Fibroblast of the aortic adventitia (primary cell): ENCODE measurements around the gene KCNJ14. TPM values are rescaled to one million over a fixed set of nuclear protein-coding genes. Genes with fewer than 3 reads are reported as not detected.

Experiments
- DNase-seq: peaks from one replicate; pipeline ENCODE4 v3.0.0-alpha.2; 2010; ENCODE audit warnings: low read depth
- H3K4me3 ChIP-seq: 2 replicates; pipeline ENCODE4 v1.5.1; 2011; ENCODE audit warnings: low read depth, mild to moderate bottlenecking, control low read depth, low read length, moderate library complexity
- total RNA-seq: library from RNA; depleted of rRNA; stranded (reverse); fragments of >200 nt; gene quantifications from 2 replicates; pipeline ENCODE4 v1.2.3, GENCODE V29; 2012; ENCODE audit warnings: low replicate concordance
- TF ChIP-seq, protein P1 (sequence below): IDR thresholded peaks from 2 replicates; pipeline ENCODE4 v1.5.1; 2011; ENCODE audit warnings: mild to moderate bottlenecking, low read length, control low read depth, inconsistent platforms; ENCODE audit not compliant: insufficient read depth

KCNJ14 gene
- total RNA-seq, 1 donor: 0.54 TPM

GRCh38 chr19:48499316-48500090 is 44.1 kb downstream of the KCNJ14 start:
- TF ChIP-seq, protein P1, sequence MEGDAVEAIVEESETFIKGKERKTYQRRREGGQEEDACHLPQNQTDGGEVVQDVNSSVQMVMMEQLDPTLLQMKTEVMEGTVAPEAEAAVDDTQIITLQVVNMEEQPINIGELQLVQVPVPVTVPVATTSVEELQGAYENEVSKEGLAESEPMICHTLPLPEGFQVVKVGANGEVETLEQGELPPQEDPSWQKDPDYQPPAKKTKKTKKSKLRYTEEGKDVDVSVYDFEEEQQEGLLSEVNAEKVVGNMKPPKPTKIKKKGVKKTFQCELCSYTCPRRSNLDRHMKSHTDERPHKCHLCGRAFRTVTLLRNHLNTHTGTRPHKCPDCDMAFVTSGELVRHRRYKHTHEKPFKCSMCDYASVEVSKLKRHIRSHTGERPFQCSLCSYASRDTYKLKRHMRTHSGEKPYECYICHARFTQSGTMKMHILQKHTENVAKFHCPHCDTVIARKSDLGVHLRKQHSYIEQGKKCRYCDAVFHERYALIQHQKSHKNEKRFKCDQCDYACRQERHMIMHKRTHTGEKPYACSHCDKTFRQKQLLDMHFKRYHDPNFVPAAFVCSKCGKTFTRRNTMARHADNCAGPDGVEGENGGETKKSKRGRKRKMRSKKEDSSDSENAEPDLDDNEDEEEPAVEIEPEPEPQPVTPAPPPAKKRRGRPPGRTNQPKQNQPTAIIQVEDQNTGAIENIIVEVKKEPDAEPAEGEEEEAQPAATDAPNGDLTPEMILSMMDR: no peak
- no peak for DNase-seq
- no peak overlapping the region for H3K4me3 ChIP-seq

DNA sequence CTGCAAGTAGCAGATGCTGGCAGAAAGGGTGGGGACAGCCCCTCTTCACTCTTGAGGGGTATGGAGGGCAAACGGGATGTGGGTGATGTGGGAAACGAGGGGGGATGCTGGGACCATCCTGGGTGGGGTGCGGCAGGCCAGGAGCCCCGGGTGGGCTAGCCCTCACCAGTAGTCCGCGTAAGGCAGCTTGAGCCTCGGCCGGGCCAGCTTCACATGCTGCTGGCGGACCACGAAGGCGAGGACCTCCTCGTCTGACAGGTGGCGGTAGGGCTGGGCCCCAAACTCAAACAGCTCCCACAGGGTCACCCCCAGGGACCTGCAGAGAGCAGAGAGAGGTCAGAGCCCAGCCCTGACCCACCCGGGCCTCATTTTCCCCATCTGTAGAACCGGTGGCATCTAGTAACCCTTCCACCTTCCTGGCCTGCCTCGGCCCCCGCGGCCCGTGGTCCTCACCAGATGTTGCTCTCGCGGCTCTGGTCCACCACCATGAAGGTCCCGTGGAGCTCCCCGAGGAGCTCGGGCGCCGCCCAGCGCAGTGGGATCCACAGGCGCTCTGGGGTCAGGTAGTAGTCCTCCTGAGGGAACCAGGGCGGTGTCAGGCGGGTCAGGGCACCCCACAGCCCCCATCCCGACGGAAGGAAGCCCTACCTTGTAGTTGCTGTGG is 45.6 kb downstream of the KCNJ14 start:
- TF ChIP-seq, protein P1: no peak
- DNase-seq: no peak
- H3K4me3 ChIP-seq: no peak overlapping the region

DNA sequence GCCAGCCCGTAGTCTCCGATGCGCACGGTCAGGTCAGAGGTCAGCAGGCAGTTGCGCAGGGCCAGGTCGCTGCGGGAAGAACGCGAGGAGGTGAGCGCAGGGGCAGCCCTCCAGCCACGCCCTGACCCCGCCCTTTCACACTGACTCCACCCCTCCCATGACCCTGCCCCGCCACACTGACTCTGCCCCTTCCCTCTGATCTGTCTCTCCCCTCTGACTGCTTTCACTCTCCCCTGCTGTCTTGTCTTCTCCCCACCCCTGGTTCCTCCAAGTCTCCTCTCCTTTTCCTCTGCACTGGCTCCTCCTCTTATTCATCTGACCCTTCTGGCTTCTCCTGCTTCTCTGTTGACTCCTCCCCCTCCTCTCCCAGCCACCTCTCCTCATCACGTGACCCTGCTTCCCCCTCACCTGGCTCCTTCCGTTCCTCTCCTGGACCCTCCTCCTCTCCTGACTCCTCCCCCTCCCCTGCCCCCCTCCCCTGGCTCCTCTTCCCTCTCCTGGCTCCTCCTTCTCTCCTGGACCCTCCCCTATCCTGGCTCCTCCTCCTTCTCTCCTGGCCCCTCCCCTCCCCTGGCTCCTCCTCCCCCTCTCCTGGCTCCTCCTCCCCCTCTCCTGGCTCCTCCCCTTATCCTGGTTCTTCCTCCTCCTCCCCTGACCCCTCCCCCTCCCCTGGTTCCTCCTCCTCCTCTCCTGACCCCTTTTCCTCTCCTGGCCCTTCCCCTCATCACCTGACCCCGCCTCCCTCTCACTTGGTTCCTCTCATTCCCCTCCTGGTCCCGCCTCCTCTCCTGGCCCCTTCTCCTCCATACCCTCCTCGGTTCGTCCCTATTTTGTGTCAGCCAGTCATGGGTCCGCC is 46.3 kb downstream of the KCNJ14 start:
- DNase-seq: no peak
- no peak overlapping the region for H3K4me3 ChIP-seq

GRCh38 chr19:48502350-48503018 is 47.1 kb downstream of the KCNJ14 start:
- H3K4me3 ChIP-seq: no peak overlapping the region
- TF ChIP-seq, protein P1: no peak
- DNase-seq: no peak

More for the DNA sequence above, 46.3 kb downstream of the KCNJ14 start:
- TF ChIP-seq, protein P1: no peak

GRCh38 chr19:48506138-48506733 is 50.9 kb downstream of the KCNJ14 start:
- H3K4me3 ChIP-seq: no peak overlapping the region
- TF ChIP-seq, protein P1: peak; percentile 52
- peak; percentile 68 for DNase-seq

GRCh38 chr19:48507911-48508439 is 52.6 kb downstream of the KCNJ14 start:
- DNase-seq: no peak
- TF ChIP-seq, protein P1: no peak
- no peak overlapping the region for H3K4me3 ChIP-seq
